TTC549 (cell line): ENCODE data around the gene RPLP2.

Experiments
- FAIRE-seq: peaks from 2 replicates; lab custom pipeline; 2012; peaks lifted over from hg19 to GRCh38; lab: Jason Lieb, UNC

The RPLP2 gene

DNA sequence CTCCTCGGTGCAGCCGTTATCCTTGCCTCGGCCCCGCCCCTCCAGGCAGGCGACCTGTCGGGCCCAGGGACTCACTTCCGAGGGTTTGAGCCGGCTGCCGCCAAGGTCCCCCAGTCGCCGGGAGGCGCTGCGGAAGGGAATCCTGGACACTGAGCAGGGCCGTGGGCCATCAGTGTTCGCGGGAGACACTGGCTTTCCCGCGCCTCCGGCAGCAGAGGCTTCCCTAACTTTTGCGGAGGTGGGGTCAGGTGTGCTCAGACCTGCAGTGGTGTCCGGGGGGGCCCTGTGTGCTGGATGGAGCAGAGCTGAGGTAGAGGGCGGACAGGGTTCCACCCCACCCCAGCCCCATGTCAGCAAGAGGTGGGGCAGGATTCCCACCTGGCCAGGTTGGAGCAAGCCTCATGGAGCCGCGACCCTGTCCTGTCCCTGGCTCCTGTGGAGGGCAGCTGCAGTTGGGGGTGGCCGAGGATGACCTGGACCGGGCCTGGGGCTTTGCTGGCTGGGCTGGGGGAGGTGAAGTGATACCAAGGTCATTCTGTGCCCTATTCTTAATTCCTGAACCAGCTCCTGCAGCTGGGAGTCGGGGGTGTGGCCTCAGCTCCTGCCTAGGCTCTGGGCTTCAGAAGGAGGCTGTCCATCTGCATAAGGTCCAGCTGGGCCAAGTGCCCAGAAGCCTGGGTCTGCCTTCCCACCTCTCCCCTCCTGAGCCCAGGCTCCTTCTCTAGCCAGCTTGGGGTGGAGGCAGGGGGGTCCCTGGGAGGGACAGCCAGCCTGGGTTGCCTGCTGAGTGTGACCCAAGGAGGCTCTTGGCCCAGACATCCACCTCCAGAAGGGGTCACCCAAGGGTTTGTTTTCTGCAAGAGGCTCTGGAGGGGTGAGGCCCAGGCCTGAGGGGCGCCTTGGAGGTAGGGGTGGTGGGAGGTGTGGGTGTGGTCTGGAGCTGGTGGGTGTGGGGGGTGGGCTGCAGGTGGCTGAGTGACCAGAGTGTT, 41.3 kb downstream of the RPLP2 start:
- no peak for FAIRE-seq

DNA sequence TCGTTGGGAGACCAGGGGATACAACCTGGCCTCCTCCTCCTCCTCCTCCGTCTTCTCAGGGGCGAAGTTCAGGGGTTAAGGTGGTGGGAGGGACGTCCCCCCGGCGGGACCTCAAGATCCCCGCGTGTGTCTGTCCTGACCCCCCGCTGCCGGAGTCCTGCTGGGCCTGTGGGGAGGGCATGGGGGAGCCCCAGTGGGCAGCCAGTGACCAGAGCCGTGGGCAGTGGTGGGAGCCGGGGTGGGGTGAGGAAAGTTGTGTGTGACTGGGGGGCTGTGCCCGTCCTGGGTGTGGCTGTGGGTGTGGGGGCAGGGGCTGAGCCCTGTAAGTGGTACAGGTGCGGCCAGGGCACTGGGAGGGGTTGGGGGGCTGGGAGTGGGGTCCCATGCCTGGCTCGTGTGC, 43.0 kb downstream of the RPLP2 start:
- FAIRE-seq: no peak

DNA sequence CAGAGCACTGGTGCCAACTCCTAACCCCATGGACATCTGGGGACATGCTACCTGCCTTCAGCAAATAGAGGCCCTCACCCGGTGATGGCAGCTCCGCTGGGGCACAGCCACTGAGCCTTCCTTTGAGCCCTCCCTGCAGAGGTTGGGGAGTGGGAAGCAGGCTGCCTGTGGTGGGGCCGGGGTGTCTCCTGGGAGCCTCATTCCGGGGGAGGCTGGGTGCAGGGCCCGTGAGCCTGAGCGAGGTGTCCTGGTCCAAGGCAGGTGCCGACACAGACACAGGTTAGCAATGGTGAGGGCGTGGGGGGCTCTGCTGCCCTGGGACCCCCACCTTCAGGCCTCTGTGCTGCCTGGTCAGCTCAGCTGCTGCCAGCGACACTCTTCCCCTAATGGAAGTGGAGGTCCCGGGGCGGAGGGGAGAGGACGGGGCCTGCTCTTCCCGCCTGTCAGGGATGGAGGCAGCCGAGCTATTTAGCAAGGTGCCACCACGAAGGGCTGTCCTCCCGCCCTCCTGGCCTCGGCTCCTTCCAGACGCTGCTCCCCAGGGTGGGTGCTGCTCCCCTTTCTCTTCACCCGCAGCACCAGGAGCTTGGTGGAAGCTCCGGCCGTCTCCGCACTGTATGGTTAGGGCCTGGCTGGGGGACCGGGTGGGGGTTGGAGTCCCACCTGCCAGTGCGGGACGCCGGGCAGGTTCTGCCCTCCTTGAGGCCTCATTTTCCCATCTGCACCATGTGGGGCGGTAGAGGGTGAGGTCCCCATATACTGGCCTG, 44.1 kb downstream of the RPLP2 start:
- no peak for FAIRE-seq

DNA sequence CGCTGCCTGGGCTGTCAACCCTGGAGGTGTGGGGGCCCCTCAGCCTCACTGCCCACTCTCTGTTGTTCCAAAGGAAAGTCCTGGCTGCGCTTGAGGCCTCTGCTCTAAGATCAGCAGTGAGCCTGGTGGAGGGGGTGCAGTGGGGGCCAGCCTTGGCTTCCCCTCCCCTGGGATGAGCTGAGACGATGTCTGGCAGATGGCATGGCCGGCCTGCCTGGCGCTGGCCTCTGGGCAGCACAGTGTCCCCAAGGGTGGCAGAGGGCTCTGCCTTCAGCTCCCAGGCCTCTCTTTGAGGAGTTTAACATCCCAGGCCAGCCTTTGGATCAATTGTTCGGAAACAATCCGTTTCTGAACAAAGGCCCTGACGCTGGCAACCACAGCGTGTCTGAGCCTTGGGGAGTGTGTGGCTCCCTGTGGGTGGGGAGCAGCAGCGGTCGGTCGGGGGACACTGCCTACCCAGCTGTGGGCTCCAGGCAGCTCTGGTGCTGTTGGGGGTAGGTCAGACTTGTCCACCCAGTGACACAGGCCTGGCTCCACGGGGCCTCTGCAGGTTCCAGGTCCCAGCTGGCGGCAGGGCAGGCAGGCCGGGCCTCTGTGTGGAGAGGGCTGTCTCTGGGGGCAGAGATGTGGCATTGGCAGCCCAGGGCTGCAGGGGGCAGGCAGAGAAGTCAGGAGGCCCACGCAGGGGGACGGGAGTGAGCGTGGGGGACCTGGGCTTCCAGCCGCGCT, 45.0 kb downstream of the RPLP2 start:
- FAIRE-seq: no peak

DNA sequence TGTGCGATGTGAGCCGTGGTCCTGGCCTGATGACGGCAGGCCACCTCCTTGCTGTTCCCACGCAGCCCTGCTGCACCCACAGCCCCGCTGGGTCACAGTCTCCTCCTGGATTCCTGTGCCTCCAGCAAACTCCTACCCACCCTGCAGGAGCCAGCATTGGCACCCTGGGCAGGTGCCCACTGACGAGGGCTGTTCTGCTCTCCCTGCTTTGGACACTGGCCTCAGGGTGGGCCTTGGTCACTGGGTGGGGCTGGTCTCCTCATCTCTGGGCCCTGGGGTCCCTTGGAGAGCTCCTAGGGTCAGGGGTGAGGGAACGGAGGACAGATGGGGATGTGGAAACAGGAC, 45.5 kb downstream of the RPLP2 start:
- no peak for FAIRE-seq

DNA sequence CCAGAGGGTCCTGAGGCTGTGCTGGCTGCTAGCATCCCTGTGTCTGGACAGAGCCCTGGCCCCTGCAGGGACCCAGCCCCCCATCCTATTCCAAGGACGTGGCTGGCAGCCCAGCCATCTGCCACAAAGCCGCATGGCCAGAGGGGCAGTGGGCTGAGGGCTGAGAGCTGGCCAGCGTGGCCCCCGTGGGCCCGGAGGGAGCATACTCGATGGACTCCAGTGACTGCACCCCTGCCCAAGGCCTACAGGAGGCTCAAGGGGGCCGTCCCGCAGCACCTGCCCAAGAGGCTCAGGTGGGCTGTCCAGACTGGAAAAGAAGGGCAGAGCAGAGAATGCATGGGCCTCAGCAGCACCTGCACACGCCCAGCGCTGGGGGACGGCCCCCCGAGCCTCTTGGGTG, 46.0 kb downstream of the RPLP2 start:
- FAIRE-seq: no peak

DNA sequence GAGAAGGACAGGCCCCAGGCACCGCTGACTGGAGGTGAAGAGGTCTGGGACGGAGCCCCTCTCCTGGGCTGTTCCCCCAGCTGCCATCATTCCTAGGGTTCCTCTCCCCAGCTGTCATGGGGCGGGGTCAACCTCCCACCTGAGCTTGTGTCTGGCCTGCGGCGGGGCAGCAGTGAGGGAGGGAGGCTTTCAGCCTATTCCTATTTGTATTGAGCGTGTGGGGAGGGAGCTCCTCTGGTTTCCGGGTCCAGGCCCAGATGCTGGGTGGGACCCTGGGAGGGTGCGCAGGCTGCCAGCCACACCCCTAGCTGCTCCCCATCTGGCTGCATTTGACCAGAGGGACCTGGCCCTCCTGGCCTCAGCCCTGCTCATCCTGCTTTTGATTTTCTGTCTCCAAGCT, 46.6 kb downstream of the RPLP2 start:
- no peak for FAIRE-seq

DNA sequence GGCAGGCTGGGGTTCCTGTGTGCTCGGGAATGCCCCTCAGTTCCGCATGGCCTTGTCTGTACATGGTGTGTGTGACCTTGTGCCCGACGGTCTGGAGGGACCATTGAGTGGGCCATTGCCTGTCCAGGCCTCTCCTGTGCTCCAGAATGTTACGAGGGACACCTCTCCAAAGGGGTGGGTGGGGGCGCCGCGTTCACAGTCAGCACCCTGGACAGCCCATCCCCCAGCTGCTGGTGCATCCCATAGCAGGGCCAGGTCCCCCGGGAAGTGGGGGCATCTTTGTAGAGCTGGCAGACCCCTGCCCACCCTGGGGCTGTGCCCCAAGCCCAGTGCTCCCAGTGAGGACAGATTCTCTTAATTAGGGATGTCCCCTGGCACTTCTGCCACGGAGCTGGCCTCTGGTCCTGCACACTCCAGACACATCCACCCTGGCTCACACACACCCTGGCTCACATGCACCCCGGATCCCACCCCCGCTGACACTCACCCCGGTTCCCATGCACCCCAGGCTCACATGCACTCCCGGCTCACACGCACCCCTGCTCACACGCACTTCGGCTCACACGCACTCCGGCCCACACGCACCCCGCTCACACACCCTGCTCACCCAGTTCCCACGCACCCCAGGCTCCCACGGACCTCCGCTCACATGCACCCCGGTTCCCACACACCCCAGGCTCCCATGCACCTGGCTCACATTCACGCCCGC, 48.4 kb downstream of the RPLP2 start:
- FAIRE-seq: no peak

GRCh38 chr11:858762-859339, 49.1 kb downstream of the RPLP2 start:
- no peak for FAIRE-seq

DNA sequence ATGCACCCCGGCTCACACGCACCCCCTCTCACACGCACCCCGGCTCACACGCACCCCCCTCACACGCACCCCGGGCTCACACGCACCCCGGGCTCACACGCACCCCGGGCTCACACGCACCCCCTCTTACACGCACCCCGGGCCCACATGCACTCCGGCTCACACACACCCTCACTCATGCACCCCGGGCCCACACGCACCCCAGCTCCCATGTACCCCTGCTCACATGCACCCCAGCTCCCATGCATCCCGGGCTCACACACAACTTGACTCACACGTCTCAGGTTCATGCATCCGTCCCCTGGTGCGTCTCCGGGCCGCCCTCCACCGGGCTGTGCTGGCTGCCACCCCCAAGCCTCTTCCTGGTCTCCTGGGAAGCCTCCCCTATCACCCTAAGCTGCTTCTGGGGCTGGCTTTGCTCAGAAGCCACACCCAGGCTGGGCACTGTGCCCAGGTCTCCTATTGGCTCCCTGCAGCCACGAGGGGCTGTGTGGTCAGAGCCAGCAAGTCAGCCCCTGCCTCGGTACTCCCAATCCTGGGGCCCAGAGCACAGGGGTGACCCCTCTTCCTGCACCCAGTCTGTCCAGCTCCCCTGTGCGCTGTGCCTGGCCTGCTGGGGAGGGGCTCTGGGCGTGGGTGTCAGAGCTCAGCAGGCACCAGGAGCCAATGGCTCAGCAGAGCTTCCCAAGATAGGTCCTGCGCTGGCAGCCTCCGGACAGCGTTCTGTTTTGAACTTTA, 49.8 kb downstream of the RPLP2 start:
- no peak for FAIRE-seq

DNA sequence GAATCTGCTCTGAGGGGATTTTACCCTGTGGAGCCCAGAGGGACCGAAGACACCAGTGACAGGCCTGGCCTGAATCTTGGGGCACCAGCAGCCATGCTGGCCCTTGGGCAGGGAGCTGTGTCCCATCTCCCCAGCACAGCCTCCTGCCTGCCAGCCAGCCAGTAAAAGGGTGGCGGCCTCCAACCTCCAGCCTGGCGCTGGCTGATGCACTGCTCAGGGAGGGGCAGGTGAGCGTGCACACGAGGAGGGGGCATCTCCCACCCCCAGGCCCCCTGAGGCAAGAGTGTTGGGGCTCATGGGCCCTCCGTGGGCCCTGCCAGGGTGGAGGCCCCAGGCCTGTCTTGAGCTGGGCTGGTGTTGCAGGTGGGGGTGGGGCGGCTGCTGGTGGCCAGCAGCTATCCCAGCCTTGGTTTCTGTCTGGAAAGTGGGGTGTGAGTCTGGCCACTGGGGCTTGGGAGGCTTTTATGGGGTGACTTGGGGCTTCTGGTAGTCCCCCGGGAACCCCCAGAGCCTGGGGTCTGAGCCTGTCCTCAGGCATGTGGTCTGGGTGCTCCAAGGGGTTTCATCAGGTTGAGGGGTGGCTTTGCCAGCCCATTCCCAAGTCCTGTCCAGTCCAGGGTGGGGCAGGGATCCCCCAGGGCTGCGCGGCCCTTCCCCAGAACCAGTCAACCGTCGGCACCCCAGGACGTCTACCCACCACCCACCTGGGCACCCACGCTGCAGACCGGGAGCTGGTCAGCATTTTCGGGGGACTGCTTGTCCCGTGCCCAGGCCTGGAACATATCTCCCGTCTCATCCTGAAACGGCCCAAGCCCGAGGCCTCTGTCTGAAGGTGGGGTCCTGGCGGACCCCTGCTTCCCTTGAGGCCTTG, 50.7 kb downstream of the RPLP2 start:
- FAIRE-seq: no peak

GRCh38 chr11:861105-861479, 51.3 kb downstream of the RPLP2 start:
- FAIRE-seq: no peak

- no peak for FAIRE-seq
These were observed 52.4 kb downstream of the RPLP2 start for GRCh38 chr11:862081-862661.
